ENCODE results near the gene CLCN2. TPM values are rescaled to one million over a fixed set of nuclear protein-coding genes. Genes with fewer than 3 reads are reported as not detected.

Gene CLCN2
- polyA plus RNA-seq, 2 of the 4 experiments (the other 2 are of a cell fraction): 2.2 to 5.4 TPM

DNA sequence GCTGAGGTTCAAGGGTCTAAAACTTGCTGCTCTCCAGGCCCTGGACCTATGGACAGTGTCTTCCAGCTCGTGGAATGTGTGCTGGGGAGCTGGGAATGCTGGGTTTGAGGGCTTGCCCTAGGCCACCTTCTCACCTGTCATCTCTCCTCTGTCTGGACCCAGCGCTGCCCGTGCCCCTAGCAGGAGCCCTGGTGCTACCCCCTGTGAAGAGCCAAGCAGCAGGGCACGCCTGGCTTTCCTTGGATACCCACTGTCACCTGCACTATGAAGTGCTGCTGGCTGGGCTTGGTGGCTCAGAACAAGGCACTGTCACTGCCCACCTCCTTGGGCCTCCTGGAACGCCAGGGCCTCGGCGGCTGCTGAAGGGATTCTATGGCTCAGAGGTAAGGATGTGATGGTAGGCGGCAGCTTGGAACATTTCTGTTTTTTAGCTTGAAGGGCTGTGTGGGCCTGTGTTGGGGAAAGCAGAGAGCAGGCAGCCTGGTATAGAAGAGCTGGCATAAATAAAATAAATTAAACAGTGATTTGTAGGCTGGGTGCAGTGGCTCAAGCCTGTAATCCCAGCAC is 23.5 kb upstream of the CLCN2 start:
- POLR2A ChIA-PET: no interaction called here
- no peaks in the 10 kb centered on the region for H3K9me3 ChIP-seq
- FAIRE-seq: no peak
- DNase-seq (ENCODE audit: low read depth in 1 of 2, low spot score in 1 of 2): no peak
- ATAC-seq: no peak
- no peak overlapping the region for H3K4me3 ChIP-seq
- no peak overlapping the region for H3K27ac ChIP-seq
- CTCF ChIA-PET: interaction anchor here (0.8 to 3.3 kb wide), 3 partner anchors 13 to 155 kb away, joined by 4 to 16 read pairs (median 13); no protein-coding TSS in a partner anchor
- H3K4me1 ChIP-seq: no peaks in the 10 kb centered on the region
- 76% methylated on average over 7 of the region's 8 CpGs for WGBS (ENCODE audit: missing lambda C conversion rate)
- no peak overlapping the region for H3K4me2 ChIP-seq
- TF ChIP-seq POLR2A (IDR thresholded peaks at IDR 0.05; ENCODE audit: low read length): no peak
- no peak for TF ChIP-seq TP53 (CRISPR knock-in tag; IDR thresholded peaks at IDR 0.05)
- no peak for TF ChIP-seq ESRRA (IDR thresholded peaks at IDR 0.05; ENCODE audit: borderline replicate concordance, low read length)
- no peak for TF ChIP-seq POLR2AphosphoS2 (conservative IDR thresholded peaks at IDR 0.05; ENCODE audit: low read length)
- no peak for TF ChIP-seq EHMT2 (IDR thresholded peaks at IDR 0.05; ENCODE audit: low read depth)
- no peak for TF ChIP-seq RNF2 (IDR thresholded peaks at IDR 0.05; ENCODE audit: borderline replicate concordance, low read depth)
- TF ChIP-seq EP300 (IDR thresholded peaks at IDR 0.05): no peak

- Histone ChIP-seq H3K27ac (no peak overlapping the region), H3K4me3 (no peak overlapping the region), H3K4me2 (no peak overlapping the region), H3K9me3 (no peaks in the 10 kb centered on the region), H3K4me1 (no peaks in the 10 kb centered on the region)
- TF ChIP-seq FOXS1 (CRISPR knock-in tag; IDR thresholded peaks at IDR 0.05): no peak
- TF ChIP-seq JUN (IDR thresholded peaks at IDR 0.05): no peak
- TF ChIP-seq RARB (CRISPR knock-in tag; IDR thresholded peaks at IDR 0.05): no peak
- TF ChIP-seq HEYL (CRISPR knock-in tag; IDR thresholded peaks at IDR 0.05): no peak
- TF ChIP-seq E2F6 (IDR thresholded peaks at IDR 0.05; ENCODE audit: borderline replicate concordance, low read depth): no peak
- no peak for TF ChIP-seq RFX5 (IDR thresholded peaks at IDR 0.05)
- TF ChIP-seq FOSL2 (IDR thresholded peaks at IDR 0.05): no peak
- TF ChIP-seq FOSL2 (CRISPR knock-in tag; IDR thresholded peaks at IDR 0.05): no peak
- no peak for TF ChIP-seq SMC3 (IDR thresholded peaks at IDR 0.05)
- TF ChIP-seq NPAS2 (CRISPR knock-in tag; IDR thresholded peaks at IDR 0.05; ENCODE audit: borderline replicate concordance): no peak
- TF ChIP-seq RAD21 (conservative IDR thresholded peaks at IDR 0.05 in 1 of 2, IDR thresholded peaks at IDR 0.05 in 1 of 2): no peak
- TF ChIP-seq FOSB (CRISPR knock-in tag; IDR thresholded peaks at IDR 0.05): no peak
- TF ChIP-seq REST (IDR thresholded peaks at IDR 0.05): no peak
- no peak for TF ChIP-seq ZSCAN20 (CRISPR knock-in tag; IDR thresholded peaks at IDR 0.05)
- no peak for TF ChIP-seq ESRRA (IDR thresholded peaks at IDR 0.05; ENCODE audit: borderline replicate concordance, low read length)
- no peak for TF ChIP-seq RNF2 (IDR thresholded peaks at IDR 0.05; ENCODE audit: borderline replicate concordance, low read depth)
- no peak for TF ChIP-seq HOXA7 (CRISPR knock-in tag; IDR thresholded peaks at IDR 0.05)
- no peak for TF ChIP-seq HES2 (IDR thresholded peaks at IDR 0.05)
- WGBS (ENCODE audit: missing lambda C conversion rate): 56% methylated on average over 7 of the region's 9 CpGs
- FAIRE-seq (no peak), DNase-seq (ENCODE audit: low read depth in 1 of 2, low spot score in 1 of 2) (no peak), ATAC-seq (no peak)
- ChIA-PET POLR2A (no interaction called here), CTCF (interaction anchor here (0.5 to 3.3 kb wide), 4 partner anchors 13 to 156 kb away, joined by 3 to 16 read pairs (median 8); no protein-coding TSS in a partner anchor)
Observed at GRCh38 chr3:184384342-184384741, 22.9 kb upstream of the CLCN2 start.

All from A549 (cell line).